ENCODE data around the gene MKRN3.

- no peak for TF ChIP-seq POLR2A (IDR thresholded peaks at IDR 0.05; ENCODE audit: low read length)
- TF ChIP-seq GATA1 (IDR thresholded peaks at IDR 0.05; ENCODE audit: low read depth, low read length): no peak
These were observed 17.4 kb upstream of the MKRN3 start for GRCh38 chr15:23548071-23548470.
